ENCODE data around the gene OBSL1.

The OBSL1 gene

DNA sequence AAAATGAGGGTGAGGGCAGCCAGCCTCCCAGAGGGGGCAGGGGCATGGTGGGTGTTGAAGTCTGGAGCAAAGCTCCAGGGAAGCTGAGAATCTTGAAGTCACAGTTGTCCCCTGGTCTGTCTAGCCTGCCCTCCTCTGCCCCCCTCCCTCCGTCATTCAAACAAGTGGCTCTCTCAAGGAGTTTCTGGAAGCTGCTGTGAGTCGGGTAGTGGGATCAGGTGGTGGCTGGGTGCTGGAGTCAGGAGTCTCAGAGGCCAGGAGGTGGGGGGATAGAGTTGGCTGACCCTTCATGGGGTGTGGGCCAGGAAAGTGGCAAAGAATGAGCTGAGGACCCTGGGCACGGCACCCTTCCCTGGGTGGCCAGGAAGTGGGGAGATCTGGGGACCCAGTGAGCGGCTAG is 57.6 kb downstream of the OBSL1 start:
- DNase-seq (ENCODE audit: low read depth in 2 of 2), result no peak

DNA sequence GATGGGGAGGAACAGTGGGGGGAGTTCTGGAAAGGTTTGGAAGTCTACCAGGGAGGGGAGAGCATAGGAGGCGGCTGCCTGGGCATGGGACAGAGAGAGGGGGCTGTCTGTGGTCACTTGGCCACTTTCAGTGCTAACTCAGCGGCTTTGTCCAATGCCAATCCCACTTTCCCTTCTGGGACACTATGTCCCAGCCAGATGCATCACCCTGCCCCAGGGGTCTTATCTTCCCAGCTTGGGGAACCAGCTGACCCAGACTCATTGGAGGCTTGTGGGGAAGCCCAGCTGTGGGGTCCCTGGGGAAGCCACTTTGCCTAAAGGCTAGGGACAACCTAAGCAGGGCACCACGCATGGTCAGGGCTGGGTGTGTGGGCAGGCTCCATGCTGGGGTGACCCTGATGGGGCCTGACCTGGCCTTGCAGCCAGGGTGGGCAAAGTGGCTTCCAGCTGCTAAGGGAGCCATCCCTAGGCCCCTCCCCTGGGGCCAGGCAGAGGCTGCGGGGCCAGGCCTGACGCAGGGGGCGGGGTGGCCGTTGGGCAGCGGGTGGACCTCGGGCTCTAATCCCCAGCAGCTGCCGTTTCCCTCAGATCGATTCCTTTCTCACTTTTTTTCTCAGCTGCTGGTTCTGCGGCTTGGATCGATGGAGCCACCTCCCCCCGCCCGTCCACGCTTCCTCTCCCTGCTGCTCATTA is 58.7 kb downstream of the OBSL1 start:
- DNase-seq (ENCODE audit: low read depth in 2 of 2), result no peak

DNA sequence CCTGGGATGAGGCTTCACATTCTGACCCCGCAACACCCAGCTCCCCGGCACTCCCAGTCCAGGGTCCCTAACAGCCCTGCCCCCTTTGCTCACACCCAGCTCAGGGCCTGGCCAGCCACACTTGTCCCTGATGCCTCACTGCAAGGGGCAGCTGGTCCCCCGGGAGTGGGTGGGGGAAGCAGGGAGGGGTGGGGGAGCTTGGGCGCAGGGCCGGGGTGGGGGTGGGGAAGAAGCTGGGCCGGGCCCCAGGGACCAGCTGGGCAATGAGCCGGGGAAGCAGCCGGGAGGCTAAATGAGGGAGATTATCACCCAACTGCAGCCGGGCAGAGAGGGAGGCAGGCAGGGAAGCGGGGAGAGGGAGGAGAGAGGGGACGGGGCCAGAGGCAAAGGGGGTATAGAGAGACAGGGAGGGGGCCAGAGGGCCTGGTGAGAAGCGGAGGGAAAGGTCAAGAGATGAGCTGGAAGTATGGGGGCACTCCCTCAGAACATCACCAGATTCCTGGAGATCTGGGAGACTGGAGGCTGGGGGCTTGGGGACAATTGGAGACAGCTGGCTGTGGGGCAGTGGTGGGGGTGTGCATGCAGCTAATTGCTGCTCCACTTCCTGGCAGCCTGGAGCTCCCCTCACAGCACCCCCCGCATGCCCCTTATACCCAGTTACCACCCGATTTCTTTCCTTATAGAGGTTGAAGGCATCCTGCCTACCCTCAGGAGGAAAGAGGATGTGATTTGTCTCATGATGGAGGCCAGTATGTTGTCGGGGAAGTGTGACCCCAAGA is 59.6 kb downstream of the OBSL1 start:
- no peak for DNase-seq (ENCODE audit: low read depth in 2 of 2)

DNA sequence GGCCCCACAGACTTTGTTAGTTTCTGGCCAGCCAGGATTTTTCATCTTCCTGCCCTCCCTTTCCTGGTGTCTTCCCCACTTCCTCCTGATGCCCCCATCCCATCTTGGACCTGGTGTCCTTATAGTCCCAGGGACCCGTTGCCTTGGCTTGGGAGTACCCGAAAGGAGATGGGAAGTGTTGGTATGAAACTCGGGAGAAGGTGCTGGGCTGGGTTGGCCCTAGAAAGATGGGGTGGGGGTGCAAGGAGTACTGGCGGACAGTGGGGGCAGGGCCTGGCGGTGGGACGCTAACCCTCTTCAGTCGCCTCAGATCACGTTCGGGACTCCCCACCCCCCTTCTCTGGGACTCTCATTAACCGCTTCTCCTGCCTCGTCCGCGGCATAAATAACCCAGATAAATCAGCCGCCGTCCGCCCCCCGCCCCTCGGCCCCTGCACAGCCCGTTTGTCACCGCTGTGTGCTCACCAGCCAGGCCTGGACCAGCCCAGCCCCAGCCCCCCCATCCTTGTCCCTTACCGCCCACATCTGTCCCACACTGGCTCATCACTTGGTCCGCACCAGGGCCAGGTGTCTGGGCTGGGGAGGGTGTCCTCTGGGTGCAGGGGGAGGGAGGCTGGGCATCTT is 60.7 kb downstream of the OBSL1 start:
- no peak for DNase-seq (ENCODE audit: low read depth in 2 of 2)

DNA sequence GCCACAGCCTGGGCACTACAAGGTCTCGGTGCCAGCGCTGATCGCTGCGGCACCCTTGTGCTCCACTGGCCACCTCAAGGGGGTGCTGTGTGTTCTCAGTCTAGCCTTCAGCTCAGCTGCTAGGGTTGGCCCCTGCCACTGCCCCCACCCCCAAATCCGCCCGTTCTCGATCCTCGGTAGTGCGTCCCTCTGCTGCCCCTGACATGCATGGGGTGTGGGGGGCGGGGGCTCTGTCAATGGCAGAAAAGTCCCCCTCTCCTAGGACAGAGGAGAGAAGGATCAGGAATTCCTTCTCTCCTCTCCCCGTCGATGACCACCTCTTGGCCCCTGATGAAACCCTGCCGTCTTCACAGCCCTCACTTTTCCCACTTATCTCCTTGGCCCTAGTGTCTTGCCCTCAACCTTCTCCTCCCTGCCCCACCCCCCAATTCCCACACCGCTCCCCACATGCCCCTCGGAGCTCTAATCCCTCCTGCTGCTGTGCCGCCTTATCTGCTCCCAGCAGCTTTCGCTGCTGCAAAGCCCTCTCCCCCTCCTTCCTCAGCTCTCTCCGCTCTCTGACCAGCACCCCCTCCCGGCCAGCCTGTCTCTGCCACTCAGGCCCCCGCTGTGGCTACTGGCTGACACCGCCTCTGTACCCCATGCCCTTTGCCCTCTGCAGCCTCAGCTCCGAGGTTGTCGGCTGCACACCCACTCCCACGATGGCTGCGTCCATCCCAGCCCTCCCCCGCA is 61.4 kb downstream of the OBSL1 start:
- DNase-seq (ENCODE audit: low read depth in 2 of 2), result peak in 1 of 2 donors; percentile 25

DNA sequence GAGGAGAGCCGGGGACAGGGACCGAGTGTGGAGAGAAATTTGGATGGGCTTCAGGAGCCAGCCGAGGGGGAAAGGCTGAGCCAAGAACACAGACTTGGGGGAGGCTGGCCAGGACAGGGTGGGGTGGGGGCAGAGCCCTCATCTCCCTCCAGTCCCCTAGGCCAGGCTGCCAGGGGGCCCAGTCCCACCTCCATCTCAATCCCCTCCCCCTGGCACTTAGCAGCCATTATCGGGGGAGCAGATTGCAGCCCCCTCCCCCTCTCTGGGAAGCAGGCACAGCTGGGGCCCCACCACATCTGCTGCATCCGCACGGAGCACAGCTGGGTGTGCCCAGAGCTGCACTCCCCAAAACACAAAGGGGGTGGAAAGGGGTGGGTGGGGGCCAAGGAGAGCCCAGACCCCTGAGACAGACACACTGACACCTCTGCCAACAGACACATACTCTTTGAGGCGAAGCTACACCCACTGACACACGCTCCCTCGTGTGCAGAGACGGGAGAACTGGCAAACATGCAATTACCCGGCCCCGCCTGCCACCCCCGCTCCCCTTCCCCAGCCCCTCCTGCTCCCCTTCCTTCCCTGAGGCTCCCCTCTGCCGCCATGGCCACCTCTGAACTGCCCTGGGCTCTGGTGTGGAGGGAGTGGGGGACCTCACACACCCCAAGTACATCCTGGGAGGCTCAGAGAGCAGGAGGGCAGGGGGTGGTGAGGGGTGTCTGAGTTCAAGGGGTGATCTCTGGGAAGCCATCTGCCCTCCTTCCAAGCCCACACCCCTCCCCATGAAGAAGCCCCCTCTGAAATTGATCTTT is 62.2 kb downstream of the OBSL1 start:
- DNase-seq (ENCODE audit: low read depth in 2 of 2), result no peak

DNA sequence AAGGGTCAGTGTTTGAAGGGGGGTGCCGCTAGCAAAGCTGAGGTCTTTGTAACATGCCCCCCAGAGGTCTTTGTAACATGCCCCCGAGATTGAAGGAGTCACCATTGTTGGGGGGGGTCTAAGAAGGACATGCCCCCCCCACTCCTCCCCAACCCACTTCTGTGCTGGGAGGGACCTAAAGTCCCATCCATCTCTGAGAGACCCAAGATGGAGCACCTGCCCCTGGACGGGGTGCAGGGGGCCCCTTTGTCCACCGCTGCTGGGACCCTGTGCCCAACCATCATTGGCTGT is 63.0 kb downstream of the OBSL1 start:
- DNase-seq (ENCODE audit: low read depth in 2 of 2), result no peak

DNA sequence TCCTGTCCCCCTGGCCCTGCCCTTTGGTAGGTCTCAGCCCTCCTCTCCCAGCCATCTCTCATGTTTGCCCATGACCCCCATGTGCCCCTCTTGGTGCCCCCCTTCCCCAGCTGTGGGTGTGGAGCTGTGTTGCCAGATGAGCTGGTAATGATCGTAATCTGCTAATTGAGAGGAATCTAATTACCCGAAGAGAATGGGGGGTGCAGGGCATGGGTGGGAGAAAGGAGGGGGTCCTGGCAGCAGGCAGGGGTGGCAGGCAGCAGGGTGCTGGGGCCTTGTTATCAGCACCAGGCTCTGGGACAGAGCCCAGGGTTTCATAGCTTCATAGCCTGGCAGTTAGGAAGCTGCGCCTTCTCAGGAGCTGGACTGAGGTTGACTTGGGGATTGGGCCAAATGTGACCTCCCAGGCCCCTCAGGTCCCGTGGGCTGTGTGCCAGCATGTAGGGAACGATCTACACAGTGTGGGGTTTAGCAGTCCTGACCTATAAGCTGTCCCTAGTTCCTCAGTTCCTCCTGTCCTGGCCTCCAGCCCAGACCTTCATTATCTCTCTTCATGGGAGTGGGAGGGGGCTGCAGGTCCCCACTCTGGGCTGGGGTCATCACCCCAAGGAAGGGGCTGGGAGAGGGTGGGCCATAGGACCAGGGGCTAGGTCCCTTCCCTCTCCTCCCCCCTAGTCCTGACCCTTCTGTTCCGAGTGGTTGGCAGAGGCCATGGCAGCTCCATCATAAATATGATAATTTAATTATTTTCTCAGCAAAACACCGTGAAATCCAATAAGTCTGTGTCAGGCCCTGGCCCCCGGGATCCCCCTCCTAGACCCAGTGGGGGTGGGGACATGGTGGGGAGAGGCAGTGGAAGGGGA is 63.5 kb downstream of the OBSL1 start:
- DNase-seq (ENCODE audit: low read depth in 2 of 2), result no peak

DNA sequence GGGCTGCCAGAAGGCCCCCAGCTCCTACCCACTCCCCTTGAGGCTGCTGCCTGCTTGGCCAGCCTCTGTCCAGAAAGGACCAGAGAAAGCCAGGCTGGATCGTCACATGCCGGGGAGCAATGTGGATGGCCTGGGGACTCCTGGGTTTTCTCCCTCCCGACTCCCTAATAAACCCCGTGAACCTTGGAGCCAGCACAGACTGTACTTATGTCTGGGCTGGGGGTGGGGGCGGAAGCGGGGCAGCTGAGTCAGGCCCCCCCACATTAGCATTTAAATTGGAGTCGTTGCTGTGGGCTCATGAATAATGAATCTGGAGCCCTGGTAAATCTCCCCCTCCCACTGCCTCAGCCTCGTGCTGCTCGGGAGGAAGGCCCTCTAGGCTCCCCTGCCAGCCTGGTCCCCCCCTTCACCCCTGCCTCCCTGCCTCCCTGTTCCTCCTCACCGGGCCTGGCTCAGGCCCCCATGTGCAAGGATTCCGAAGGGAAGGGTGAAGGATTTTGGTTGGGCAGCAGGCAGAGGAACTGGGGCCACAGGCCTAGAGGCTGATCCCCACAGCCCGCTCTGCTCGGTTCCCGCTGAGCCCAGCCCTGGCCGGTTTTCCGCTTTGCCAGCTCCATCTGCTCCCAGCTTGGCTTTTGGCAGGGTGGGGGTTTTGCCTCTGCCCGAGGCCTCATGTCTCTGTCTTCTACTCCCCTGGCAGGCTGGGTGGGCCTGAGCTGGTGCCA is 64.4 kb downstream of the OBSL1 start:
- no peak for DNase-seq (ENCODE audit: low read depth in 2 of 2)

DNA sequence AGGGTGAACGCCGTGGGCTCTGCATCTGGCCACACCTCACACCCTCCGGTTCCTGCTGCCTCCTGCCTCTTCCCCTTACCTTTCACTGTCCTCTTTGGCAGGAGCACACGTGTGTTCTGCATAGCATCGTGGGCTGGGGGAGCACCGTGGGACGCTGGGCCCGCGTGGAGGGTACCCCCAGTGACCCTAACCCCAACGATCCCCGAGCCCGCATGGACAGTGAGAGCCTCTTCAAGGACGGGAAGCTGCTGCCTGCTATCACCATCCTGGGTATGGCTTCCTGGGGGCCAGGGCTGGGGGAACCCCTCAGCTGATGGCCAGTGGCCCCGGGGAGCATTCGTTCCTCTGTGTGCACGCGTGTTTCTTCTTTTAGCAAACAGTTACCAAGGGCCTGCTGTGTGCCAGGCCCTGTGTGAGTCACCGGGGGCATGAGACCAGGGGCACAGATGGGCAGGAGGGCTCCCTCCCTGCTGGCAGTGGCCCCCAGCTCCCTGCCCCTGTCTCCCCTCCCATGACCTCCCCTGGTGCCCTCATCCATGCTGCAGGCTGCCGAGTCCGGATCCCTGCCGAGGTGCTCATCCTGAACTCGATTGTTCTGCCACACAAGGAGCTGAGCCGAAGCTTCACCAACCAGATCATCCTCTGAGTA is 65.1 kb downstream of the OBSL1 start:
- DNase-seq (ENCODE audit: low read depth in 2 of 2), result no peak

DNA sequence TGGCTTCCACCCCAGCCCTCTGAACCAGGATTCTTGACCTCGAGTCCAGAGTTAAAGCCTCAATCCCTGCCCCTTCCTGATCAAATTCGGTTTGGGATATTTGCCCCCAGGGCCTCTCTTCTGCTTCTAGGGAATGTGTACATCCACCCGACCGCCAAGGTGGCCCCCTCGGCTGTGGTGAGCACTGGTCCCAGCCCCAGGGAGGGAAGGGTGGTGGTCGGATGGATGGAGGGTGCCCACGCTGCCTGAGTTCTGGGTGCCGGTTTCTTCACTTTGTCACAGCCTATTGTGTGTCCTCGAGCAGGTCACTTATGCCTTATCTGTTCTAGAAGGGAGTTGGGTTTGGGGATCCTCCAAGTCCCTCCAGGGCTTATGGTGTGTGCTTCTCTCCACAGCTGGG is 65.8 kb downstream of the OBSL1 start:
- DNase-seq (ENCODE audit: low read depth in 2 of 2), result no peak

DNA sequence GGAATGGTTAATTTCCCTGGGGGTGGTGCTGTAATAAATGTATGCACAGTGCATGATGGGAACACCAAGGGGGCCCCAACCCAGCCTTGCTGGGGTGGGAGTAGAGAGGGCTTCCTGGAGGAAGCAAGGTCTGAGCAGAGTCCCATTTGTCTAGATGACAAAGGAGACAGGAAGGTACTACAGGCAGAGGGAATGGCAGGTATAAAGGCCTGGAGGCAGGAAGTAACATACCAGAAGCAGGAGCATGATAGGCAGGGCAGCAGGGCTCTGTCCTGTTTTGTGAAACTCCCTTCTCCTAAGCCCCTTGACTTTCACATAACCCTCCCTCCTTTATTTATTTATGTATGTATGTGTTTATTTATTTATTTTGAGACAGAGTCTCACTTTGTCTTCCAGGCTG is 68.7 kb downstream of the OBSL1 start:
- DNase-seq (ENCODE audit: low read depth in 2 of 2), result no peak

DNA sequence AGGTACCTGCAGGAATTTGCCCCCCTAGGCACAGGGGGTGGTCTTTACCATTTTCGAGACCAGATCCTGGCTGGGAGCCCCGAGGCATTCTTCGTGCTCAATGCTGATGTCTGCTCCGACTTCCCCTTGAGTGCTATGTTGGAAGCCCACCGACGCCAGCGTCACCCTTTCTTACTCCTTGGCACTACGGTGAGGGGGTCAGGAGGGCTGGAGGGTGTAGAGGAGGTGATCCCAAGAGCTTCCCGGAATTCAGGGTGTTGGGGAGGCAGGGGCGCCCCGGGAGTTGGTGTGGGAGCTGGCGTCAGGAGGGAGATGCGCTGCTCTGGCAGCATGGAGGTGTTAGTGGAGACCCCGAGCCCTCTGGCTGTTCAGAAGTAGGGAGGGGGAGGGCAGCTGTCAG is 69.5 kb downstream of the OBSL1 start:
- DNase-seq (ENCODE audit: low read depth in 2 of 2), result no peak
